Pancreas (tissue), 10 donors: ENCODE results near the gene DPP3. TPM values are rescaled to one million over a fixed set of nuclear protein-coding genes. Genes with fewer than 3 reads are reported as not detected.

ENCODE experiments used
- ATAC-seq, 4 donors: fragments of 200-7000 bp; cut with Tn5 transposase; one replicate each; pipeline versions ENCODE4 v1.8.0 to v1.9.1; 2020; ENCODE audit warnings: mild to moderate bottlenecking in 4 of 4, moderate library complexity in 4 of 4
- DNase-seq, 6 donors: peaks; one replicate each; pipeline ENCODE4 v3.0.0-alpha.2; 2020
- FAIRE-seq: peaks from 2 replicates; lab custom pipeline; 2012; peaks lifted over from hg19 to GRCh38; lab: Jason Lieb, UNC
- H3K27ac ChIP-seq, 4 donors: fragments of 200-600 bp; sonication (generic); 1 replicate in 3 of 4; 2 replicates in 1 of 4; pipeline versions ENCODE4 v1.5.0 to v1.8.0; 2020
- H3K27me3 ChIP-seq, 4 donors: fragments of 200-600 bp; one replicate each; pipeline ENCODE4 v1.8.0; 2021
- H3K36me3 ChIP-seq, 3 donors: fragments of 200-600 bp; sonication (generic) in 1 of 3; one replicate each; pipeline versions ENCODE4 v1.5.0 to v1.8.0; 2020 to 2021
- H3K4me1 ChIP-seq, 3 donors: fragments of 200-600 bp; one replicate each; pipeline ENCODE4 v1.8.0; 2021
- H3K4me3 ChIP-seq, 4 donors: fragments of 200-600 bp; sonication (generic) in 2 of 4; one replicate each; pipeline versions ENCODE4 v1.5.0 to v1.8.0; 2020 to 2021
- H3K9me3 ChIP-seq, 4 donors: fragments of 200-600 bp; one replicate each; pipeline ENCODE4 v1.8.0; 2021
- WGBS, 2 donors: extraction: QIAGEN DNeasy Blood & Tissue Kit; methylation state at CpG; one replicate each; pipeline ENCODE4 v1.1.7; 2013; 5-methylcytosine and 5-hydroxymethylcytosine counted together
- intact Hi-C, 3 donors: fragments of 100-400 bp; cut with DNase I; formaldehyde crosslinking; loops; one replicate each; pipeline versions ENCODE4 v1.11.1 to v1.14.2; 2022
- polyA plus RNA-seq, 2 donors: library from polyadenylated mRNA; stranded (reverse); fragments of 200-250 nt; gene quantifications; one replicate each; pipeline ENCODE4 v1.2.3, GENCODE V29; 2013
- total RNA-seq, 6 donors: library from RNA; stranded (reverse); fragmentation: NEBNext Ultra II Directional in 4 of 6; extraction: Animal tissue kit (Norgen Biotek cat#: 25700) in 4 of 6; gene quantifications; one replicate each; pipeline versions ENCODE4 v1.2.1 to v1.2.4, GENCODE V29; 2021 to 2023
- TF ChIP-seq, protein P1 (sequence below), 4 donors: fragments of 200-600 bp; sonication (generic) in 3 of 4; IDR thresholded peaks; one replicate each; pipeline versions ENCODE4 v1.5.0 to v1.8.0; 2021; ENCODE audit warnings: antibody characterized with exemption in 4 of 4
- donor health status: healthy with polysubstance abuse.
- donor health status: DM: no; HTN: no; CAD: no; lungs with moderate emphysema.
- donor health status: DM: no; HTN: no; CAD: no.
- donor health status: control.
- donor health status: control.
- donor health status: Bipolar disorder and iron deficiency.
- donor health status: DM: yes; HTN: yes; CAD: no.
- donor health status: DM: no; HTN: no; CAD: no.
- donor health status: DM: no; HTN: no; CAD: no.
- donor health status: DM: yes; HTN: yes; CAD: no.

DPP3 gene
- total and polyA plus RNA-seq, 8 donors, result 8.5 to 27.0 (median 20.7) TPM

DNA sequence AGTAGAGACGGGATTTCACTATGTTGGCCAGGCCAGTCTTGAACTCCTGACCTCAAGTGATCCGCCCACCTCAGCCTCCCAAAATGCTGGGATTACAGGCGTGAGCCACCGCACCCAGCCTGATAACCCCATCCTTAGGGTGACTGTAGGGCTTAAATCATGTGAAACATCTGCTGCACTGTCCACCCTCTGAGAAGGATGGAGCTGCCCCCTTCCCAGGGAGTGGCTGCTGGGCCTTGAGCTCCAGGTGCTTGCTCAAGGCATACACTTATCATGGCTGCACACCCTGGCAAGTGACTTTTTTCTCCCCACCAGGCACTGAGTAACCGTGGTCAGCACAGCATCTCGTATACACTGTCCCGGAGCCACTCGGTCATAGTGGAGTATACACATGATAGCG lies 8.2 kb upstream of the DPP3 start:
- H3K36me3 ChIP-seq, result no peaks in the 10 kb centered on the region
- 92% methylated on average over 9 of the region's 9 CpGs for WGBS, 2 donors
- no peak overlapping the region for H3K4me3 ChIP-seq
- peaks cover 0 to 5% (median 0%) of the 10 kb centered on the region in 3 donors for H3K4me1 ChIP-seq
- no peak for ATAC-seq
- H3K27me3 ChIP-seq, result no peaks in the 10 kb centered on the region
- intact Hi-C loops, result no loop called here
- FAIRE-seq, result no peak
- no peaks in the 10 kb centered on the region for H3K9me3 ChIP-seq
- DNase-seq, result no peak
- no peak overlapping the region for H3K27ac ChIP-seq
- TF ChIP-seq, protein P1, sequence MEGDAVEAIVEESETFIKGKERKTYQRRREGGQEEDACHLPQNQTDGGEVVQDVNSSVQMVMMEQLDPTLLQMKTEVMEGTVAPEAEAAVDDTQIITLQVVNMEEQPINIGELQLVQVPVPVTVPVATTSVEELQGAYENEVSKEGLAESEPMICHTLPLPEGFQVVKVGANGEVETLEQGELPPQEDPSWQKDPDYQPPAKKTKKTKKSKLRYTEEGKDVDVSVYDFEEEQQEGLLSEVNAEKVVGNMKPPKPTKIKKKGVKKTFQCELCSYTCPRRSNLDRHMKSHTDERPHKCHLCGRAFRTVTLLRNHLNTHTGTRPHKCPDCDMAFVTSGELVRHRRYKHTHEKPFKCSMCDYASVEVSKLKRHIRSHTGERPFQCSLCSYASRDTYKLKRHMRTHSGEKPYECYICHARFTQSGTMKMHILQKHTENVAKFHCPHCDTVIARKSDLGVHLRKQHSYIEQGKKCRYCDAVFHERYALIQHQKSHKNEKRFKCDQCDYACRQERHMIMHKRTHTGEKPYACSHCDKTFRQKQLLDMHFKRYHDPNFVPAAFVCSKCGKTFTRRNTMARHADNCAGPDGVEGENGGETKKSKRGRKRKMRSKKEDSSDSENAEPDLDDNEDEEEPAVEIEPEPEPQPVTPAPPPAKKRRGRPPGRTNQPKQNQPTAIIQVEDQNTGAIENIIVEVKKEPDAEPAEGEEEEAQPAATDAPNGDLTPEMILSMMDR (IDR thresholded peaks at IDR 0.05), result no peak

DNA sequence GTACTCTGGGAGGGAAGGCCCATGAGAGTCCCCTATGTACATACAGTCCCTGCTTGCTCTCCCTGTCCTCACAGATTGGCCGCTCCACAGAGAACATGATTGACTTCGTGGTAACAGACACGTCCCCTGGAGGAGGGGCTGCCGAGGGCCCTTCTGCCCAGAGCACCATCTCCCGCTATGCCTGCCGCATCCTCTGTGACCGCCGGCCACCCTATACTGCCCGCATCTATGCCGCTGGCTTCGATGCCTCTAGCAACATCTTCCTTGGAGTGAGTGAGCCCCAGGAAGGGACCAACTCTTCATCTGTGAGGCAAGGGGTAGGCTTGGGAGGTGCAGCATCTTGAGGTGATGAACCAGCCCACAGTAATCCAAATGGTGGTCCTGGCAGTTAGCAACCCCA lies 7.1 kb upstream of the DPP3 start:
- TF ChIP-seq, protein P1 (IDR thresholded peaks at IDR 0.05), result no peak

DNA sequence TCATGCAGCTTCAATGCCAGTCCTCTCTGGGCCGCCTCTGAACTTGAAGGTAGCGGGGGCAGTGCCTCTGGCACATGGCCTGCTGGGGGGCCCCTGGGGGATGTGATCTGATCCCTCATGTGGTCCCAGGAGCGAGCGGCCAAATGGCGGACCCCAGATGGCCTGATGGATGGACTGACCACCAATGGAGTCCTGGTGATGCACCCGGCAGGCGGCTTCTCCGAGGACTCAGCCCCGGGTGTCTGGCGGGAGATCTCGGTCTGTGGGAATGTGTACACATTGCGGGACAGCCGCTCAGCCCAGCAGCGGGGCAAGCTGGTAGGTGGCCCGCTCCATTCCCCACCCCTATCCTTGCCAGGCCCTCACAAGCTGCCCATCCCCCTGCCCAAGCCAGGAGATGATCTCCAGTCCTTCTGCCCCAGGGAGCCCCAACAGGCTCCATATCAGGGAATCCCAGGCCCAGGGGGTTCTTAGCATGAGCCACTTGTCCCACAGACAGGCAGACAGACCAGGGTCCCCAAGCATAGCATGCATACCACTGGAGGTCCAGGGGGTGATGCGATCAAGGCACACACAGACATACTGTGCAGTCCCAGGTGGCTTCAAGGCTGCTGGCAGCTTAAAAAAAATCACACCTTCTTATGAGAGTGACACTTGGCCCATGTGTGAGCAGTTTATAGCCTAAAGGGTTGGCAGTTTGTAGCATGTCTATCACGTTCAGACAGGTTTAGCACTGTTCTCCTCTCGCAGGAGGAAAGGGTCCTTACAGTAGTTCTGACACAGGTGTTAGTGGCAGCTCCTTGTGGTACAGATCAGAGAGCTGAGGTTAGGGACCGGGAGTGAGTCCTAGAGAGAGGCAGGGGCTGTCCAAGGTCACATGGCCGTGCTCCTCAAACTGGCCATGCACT lies 6.4 kb upstream of the DPP3 start:
- no peak for DNase-seq
- intact Hi-C loops, result no loop called here
- Histone ChIP-seq H3K4me1 (peaks cover 0 to 3% (median 0%) of the 10 kb centered on the region in 3 donors), H3K27me3 (no peaks in the 10 kb centered on the region), H3K4me3 (no peak overlapping the region), H3K36me3 (no peaks in the 10 kb centered on the region), H3K27ac (no peak overlapping the region), H3K9me3 (no peaks in the 10 kb centered on the region)
- TF ChIP-seq, protein P1 (IDR thresholded peaks at IDR 0.05), result no peak
- no peak for ATAC-seq
- no peak for FAIRE-seq
- WGBS, 2 donors, result 85 to 87% methylated on average over 20 of the region's 20 CpGs

More for the DNA sequence above, 7.1 kb upstream of the DPP3 start:
- no peaks in the 10 kb centered on the region for H3K4me1 ChIP-seq
- FAIRE-seq, result no peak
- no peaks in the 10 kb centered on the region for H3K9me3 ChIP-seq
- no peaks in the 10 kb centered on the region for H3K27me3 ChIP-seq
- no peak for ATAC-seq
- H3K4me3 ChIP-seq, result no peak overlapping the region
- intact Hi-C loops, result no loop called here
- H3K36me3 ChIP-seq, result no peaks in the 10 kb centered on the region
- DNase-seq, result no peak
- 92 to 93% methylated on average over 11 of the region's 11 CpGs for WGBS, 2 donors
- no peak overlapping the region for H3K27ac ChIP-seq

DNA sequence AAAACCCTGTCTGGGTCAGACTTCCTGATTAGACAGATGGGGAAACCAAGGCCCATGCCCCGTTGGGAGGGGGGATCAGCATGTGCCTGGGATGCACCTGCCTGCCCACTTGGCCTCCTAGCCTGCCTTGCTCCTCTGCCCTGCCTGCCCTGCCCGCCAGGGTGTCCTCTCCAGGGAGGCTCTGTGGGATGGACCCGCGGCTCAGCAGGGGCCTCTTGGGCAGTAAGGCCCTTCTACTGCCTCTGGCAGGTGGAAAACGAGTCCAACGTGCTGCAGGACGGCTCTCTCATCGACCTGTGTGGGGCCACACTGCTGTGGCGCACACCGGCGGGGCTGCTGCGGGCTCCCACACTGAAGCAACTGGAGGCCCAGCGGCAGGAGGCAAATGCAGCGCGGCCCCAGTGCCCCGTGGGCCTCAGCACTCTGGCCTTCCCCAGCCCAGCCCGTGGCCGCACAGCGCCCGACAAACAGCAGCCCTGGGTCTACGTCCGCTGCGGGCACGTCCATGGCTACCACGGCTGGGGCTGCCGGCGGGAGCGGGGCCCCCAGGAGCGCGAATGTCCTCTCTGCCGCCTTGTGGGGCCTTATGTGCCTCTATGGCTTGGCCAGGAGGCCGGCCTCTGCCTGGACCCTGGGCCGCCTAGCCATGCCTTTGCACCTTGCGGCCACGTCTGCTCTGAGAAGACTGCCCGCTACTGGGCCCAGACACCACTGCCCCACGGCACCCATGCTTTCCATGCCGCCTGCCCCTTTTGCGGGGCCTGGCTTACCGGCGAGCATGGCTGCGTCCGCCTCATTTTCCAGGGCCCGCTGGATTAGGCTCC lies 4.7 kb upstream of the DPP3 start:
- ATAC-seq (no peak), DNase-seq (no peak), FAIRE-seq (no peak)
- H3K27me3 ChIP-seq, result no peaks in the 10 kb centered on the region
- no peak overlapping the region for H3K4me3 ChIP-seq
- intact Hi-C loops, result no loop called here
- H3K27ac ChIP-seq, result no peak overlapping the region
- H3K36me3 ChIP-seq, result no peaks in the 10 kb centered on the region
- H3K9me3 ChIP-seq, result no peaks in the 10 kb centered on the region
- H3K4me1 ChIP-seq, result peaks cover 0 to 6% (median 0%) of the 10 kb centered on the region in 3 donors
- 94 to 95% methylated on average over 44 of the region's 44 CpGs for WGBS, 2 donors
- TF ChIP-seq, protein P1 (IDR thresholded peaks at IDR 0.05), result no peak
